Body of pancreas (tissue), 4 donors: ENCODE measurements around the gene SMARCB1. TPM values are rescaled to one million over a fixed set of nuclear protein-coding genes. Genes with fewer than 3 reads are reported as not detected.

Experiments
- ATAC-seq: fragments of 150-250 bp; one replicate; pipeline ENCODE4 v1.9.1; 2016
- DNase-seq, 4 donors: peaks; one replicate each; pipeline ENCODE4 v3.0.0-alpha.2; 2019
- H3K27ac ChIP-seq, 4 donors: fragments of 200-600 bp; sonication (generic); 1 replicate in 3 of 4; 2 replicates in 1 of 4; pipeline versions ENCODE4 v1.5.1 to v1.6.1; 2016 to 2019; ENCODE audit warnings: mild to moderate bottlenecking in 1 of 4, mixed read lengths in 1 of 4, moderate library complexity in 1 of 4
- H3K27me3 ChIP-seq, 2 donors: fragments of 200-600 bp; sonication (generic); one replicate each; pipeline ENCODE4 v1.6.0; 2016; ENCODE audit warnings: mild to moderate bottlenecking in 1 of 2
- H3K36me3 ChIP-seq, 2 donors: fragments of 200-600 bp; sonication (generic); replicated peaks in 1 of 2; 2 replicates each; pipeline ENCODE4 v1.5.1; 2016; ENCODE audit warnings: low read depth in 2 of 2; ENCODE audit not compliant: insufficient read depth in 1 of 2
- H3K4me1 ChIP-seq: fragments of 200-600 bp; sonication (generic); one replicate; pipeline ENCODE4 v1.6.0; 2016
- H3K4me3 ChIP-seq, 2 donors: fragments of 200-600 bp; sonication (generic); 1 replicate in 1 of 2; 2 replicates in 1 of 2; pipeline ENCODE4 v1.5.1; 2016 to 2019
- H3K9me3 ChIP-seq, 3 donors: fragments of 200-600 bp; sonication (generic); 1 replicate in 2 of 3; 2 replicates in 1 of 3; pipeline ENCODE4 v1.5.1; 2016
- POLR2A ChIP-seq, 3 donors: fragments of 450-650 bp; IDR thresholded peaks; one replicate each; pipeline ENCODE4 v1.6.1; 2016; ENCODE audit warnings: antibody characterized with exemption in 3 of 3, mild to moderate bottlenecking in 2 of 3
- WGBS, 2 donors: methylation state at CpG; one replicate each; pipeline ENCODE4 v1.1.5; 2017; 5-methylcytosine and 5-hydroxymethylcytosine counted together
- intact Hi-C: fragments of 100-400 bp; cut with DNase I; formaldehyde crosslinking; loops from one replicate; pipeline ENCODE4 v1.15.1; 2023
- total RNA-seq, 2 donors: library from RNA; depleted of rRNA; stranded (reverse); fragments of >200 nt; gene quantifications; one replicate each; pipeline ENCODE4 v1.1.0, GENCODE V29; 2016
- TF ChIP-seq, protein P1 (sequence below), 7 experiments: fragments of 450-650 bp in 4 of 7; fragments of 200-600 bp in 3 of 7; sonication (generic) in 3 of 7; IDR thresholded peaks; one replicate each; pipeline ENCODE4 v1.5.1; 2016 to 2019; ENCODE audit warnings: antibody characterized with exemption in 7 of 7

The SMARCB1 gene
- total RNA-seq, 2 donors from 2014 or later = 40.2 to 119 TPM

DNA sequence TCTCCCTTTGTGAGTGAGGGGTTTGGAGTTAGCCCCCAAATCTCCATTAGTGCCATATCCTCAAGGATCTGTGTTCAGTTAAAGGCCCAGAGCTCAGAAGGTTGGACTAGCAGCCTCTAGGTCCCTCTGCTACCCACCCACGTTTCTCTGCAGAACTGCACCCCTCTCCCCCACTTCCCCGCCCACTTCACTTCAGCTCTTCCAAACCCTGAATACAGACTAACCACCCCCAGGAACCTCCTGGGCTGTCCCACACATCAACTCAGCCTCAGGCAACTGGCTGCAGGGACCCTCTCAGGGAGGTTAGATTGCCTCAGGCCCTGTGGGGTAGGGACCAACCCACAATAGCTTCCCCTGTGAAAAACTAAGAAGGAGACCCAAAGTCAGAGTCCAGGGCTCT lies 33.4 kb upstream of the SMARCB1 start:
- H3K27me3 ChIP-seq = no peaks in the 10 kb centered on the region
- intact Hi-C loops = no loop called here
- peaks cover 20% of the 10 kb centered on the region for H3K4me1 ChIP-seq
- no peak for ATAC-seq
- DNase-seq = no peak
- TF ChIP-seq POLR2A (IDR thresholded peaks at IDR 0.05) = no peak
- TF ChIP-seq, protein P1, sequence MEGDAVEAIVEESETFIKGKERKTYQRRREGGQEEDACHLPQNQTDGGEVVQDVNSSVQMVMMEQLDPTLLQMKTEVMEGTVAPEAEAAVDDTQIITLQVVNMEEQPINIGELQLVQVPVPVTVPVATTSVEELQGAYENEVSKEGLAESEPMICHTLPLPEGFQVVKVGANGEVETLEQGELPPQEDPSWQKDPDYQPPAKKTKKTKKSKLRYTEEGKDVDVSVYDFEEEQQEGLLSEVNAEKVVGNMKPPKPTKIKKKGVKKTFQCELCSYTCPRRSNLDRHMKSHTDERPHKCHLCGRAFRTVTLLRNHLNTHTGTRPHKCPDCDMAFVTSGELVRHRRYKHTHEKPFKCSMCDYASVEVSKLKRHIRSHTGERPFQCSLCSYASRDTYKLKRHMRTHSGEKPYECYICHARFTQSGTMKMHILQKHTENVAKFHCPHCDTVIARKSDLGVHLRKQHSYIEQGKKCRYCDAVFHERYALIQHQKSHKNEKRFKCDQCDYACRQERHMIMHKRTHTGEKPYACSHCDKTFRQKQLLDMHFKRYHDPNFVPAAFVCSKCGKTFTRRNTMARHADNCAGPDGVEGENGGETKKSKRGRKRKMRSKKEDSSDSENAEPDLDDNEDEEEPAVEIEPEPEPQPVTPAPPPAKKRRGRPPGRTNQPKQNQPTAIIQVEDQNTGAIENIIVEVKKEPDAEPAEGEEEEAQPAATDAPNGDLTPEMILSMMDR (IDR thresholded peaks at IDR 0.05) = no peak
- no peaks in the 10 kb centered on the region for H3K36me3 ChIP-seq
- 65 to 92% methylated on average over 2 of the region's 2 CpGs for WGBS, 2 donors
- H3K9me3 ChIP-seq = no peaks in the 10 kb centered on the region
- no peak overlapping the region for H3K27ac ChIP-seq
- no peak overlapping the region for H3K4me3 ChIP-seq

DNA sequence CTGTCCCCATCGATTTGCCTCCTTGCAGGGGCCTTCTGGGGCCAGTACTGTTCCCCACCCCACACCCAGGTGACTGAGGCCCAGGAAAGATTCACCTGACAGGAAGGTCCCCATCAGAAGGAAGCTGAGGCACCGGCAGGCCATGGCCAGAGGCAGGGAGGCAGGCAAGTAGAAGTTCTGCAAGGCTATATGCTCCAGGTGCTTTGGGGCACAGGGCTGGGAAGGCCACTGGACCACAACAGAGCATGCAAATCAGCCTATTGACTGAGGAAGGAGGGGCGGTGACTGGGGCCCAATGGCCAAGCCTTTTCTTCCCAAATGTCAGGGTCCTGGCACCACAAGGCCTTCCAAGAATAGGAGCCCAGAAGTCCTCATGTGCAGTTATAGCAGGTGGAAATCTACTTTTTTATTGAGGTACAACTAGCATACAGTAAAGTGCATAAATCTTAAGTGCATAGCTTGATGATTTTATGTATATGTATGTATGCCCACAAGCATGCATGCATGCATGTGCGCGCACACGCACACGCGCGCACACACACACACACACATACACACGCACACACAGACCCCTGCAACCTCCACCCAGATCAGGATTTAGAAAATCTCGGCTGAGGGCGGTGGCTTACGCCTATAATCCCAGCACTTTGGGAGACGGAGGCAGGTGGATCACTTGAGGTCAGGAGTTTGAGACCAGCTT lies 32.4 kb upstream of the SMARCB1 start, which contains the start of gene VPREB3:
Gene VPREB3 (minus strand): TSS at position 206 of the 700 bp plus-strand sequence. CDS start 62 bp downstream, at position 144.
- intact Hi-C loops = no loop called here
- 91 to 96% methylated on average over 12 to 14 of the region's 14 CpGs for WGBS, 2 donors
- DNase-seq = no peak

DNA sequence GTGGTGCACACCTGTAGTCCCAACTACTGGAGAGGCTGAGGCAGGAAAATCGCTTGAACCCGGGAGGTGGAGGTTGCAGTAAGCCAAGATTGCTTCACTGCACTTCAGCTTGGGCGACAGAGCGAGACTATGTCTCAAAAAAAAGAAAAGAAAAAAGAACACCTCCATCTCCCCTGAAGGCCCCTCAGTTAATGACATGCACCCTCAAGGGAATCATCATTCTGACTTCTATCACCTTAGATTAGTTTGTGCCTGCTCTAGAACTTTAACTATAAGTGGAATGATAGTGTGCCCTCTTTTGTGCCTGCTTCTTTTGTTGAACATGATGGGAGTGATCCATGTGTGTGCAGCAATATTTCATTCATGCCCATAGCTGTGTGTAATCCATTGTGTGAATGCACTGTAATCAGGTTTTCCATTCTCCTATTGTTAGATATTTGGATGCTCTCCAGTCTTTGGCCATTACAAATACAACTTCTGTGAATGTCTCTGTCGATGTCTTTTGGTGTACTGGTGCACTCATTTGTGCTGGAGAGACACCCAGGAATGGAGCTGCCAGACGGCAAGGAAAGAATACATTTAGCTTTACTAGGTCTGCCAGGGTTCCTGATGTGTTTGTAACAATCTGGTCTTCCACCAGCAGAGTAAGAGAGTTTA lies 31.7 kb upstream of the SMARCB1 start:
- no peak for TF ChIP-seq POLR2A (IDR thresholded peaks at IDR 0.05)
- TF ChIP-seq, protein P1 (IDR thresholded peaks at IDR 0.05) = no peak
- H3K9me3 ChIP-seq = no peaks in the 10 kb centered on the region
- 70 to 71% methylated on average over 6 of the region's 6 CpGs for WGBS, 2 donors
- no peaks in the 10 kb centered on the region for H3K36me3 ChIP-seq
- no peak overlapping the region for H3K4me3 ChIP-seq
- intact Hi-C loops = no loop called here
- no peaks in the 10 kb centered on the region for H3K27me3 ChIP-seq
- DNase-seq = no peak
- no peak overlapping the region for H3K27ac ChIP-seq
- no peak for ATAC-seq
- peaks cover 13% of the 10 kb centered on the region for H3K4me1 ChIP-seq

More for the DNA sequence above, 32.4 kb upstream of the SMARCB1 start, which contains the start of gene VPREB3:
- no peak for ATAC-seq
- Histone ChIP-seq H3K36me3 (no peaks in the 10 kb centered on the region), H3K4me3 (no peak within 1 kb of the TSS), H3K4me1 (peaks cover 20% of the 10 kb centered on the region), H3K9me3 (no peaks in the 10 kb centered on the region), H3K27ac (no peak within 1 kb of the TSS), H3K27me3 (no peaks in the 10 kb centered on the region)
- no peak for TF ChIP-seq POLR2A (IDR thresholded peaks at IDR 0.05)
- TF ChIP-seq, protein P1 (IDR thresholded peaks at IDR 0.05) = no peak

DNA sequence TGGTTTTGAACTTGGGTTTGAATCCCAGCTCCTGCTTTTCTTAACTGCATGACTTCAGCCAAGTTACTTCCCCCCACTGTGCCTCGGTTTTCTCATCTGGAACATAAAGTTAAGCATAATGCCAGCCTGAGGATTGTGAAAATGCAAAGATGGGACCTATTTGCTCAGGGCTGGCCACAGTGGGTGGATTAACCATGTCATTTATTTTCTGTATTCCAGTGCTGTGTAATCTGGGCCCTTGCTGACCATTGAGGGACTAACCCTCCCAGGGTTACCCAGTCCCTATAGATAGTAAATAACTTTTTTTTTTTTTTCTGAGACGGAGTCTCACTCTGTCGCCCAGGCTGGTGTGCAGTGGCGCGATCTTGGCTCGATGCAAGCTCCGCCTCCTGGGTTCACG lies 31.1 kb upstream of the SMARCB1 start:
- no peak overlapping the region for H3K27ac ChIP-seq
- H3K9me3 ChIP-seq = no peaks in the 10 kb centered on the region
- no peaks in the 10 kb centered on the region for H3K36me3 ChIP-seq
- no peak overlapping the region for H3K4me3 ChIP-seq
- H3K27me3 ChIP-seq = no peaks in the 10 kb centered on the region
- peaks cover 9% of the 10 kb centered on the region for H3K4me1 ChIP-seq
- 61 to 89% methylated on average over 8 of the region's 8 CpGs for WGBS, 2 donors
- no peak for ATAC-seq
- TF ChIP-seq, protein P1 (IDR thresholded peaks at IDR 0.05) = no peak
- TF ChIP-seq POLR2A (IDR thresholded peaks at IDR 0.05) = no peak
- intact Hi-C loops = no loop called here
- DNase-seq = no peak
